ENCODE measurements around the gene PPP1R14D.

DNA sequence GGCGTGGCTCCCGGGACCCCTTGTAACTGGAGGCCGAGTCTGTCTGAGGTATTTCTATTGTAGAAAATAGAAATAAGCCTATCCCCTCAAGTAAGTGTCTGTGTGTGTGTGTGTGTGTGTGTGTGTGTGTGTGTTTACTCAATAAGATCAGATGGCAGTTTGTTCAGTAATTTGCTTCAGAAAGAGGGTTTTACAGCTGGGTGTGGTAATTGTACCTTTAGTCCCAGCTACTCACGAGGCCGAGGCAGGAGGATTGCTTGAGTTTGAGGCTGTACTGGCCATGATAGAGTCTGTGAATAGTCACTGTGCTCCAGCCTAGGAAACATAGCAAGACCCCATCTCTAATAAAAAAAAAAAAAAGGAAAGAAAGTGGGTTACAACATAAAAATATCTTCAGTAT is 24.0 kb upstream of the PPP1R14D start:
- TF ChIP-seq POLR2A (IDR thresholded peaks at IDR 0.05), result no peak
- TF ChIP-seq, protein P1, sequence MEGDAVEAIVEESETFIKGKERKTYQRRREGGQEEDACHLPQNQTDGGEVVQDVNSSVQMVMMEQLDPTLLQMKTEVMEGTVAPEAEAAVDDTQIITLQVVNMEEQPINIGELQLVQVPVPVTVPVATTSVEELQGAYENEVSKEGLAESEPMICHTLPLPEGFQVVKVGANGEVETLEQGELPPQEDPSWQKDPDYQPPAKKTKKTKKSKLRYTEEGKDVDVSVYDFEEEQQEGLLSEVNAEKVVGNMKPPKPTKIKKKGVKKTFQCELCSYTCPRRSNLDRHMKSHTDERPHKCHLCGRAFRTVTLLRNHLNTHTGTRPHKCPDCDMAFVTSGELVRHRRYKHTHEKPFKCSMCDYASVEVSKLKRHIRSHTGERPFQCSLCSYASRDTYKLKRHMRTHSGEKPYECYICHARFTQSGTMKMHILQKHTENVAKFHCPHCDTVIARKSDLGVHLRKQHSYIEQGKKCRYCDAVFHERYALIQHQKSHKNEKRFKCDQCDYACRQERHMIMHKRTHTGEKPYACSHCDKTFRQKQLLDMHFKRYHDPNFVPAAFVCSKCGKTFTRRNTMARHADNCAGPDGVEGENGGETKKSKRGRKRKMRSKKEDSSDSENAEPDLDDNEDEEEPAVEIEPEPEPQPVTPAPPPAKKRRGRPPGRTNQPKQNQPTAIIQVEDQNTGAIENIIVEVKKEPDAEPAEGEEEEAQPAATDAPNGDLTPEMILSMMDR (IDR thresholded peaks at IDR 0.05), result no peak
